Measurements from ENCODE around the gene ALG1L2. TPM values are rescaled to one million over a fixed set of nuclear protein-coding genes. Genes with fewer than 3 reads are reported as not detected.
"Not testable (repeated sequence)": the region's sequence is repeated elsewhere in the genome, so short reads cannot be mapped to it uniquely, and the experiment has no call there.

ALG1L2 gene
- total and polyA plus RNA-seq, 2 of the 8 experiments (the other 6 are each of a cell fraction or from before 2014, with no cell fraction given): 0.15 to 1.7 TPM

DNA sequence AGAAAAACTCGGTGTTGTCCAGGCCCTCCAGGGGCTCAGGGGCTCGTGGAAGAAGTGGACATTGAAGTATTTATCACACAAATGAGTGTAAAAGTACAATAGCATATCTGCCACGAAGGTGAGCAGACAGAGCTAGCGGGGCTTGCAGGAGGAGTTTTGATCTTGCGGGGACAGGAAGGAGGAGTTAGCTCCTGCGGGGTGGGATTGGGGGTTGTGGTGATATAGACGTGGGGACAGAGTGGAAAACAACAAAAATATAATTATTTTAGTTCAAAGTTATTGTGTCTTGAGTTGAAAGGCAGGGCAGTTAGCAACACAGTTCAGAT lies 31.1 kb downstream of the ALG1L2 start:
- H3K4me3 ChIP-seq (ENCODE audit: extremely low read depth in 1 of 4, insufficient read depth in 2 of 4, low read depth in 3 of 4, low read length in 4 of 4): peak overlapping the region; percentile 65 to 96 (median 80)
- H3K79me2 ChIP-seq (ENCODE audit: control insufficient read depth in 1 of 2, insufficient read depth in 2 of 2, low read length in 2 of 2); H3K14ac ChIP-seq (ENCODE audit: insufficient read length); H3K18ac ChIP-seq (ENCODE audit: extremely low read depth, low read length); H2BK20ac ChIP-seq (ENCODE audit: low read length); H3K9me3 ChIP-seq (ENCODE audit: insufficient read depth in 2 of 2, low read depth in 1 of 2, low read length in 1 of 2); H4K20me1 ChIP-seq (replicated peaks in 1 of 2; ENCODE audit: control insufficient read depth in 1 of 2, insufficient read depth in 2 of 2, low read length in 2 of 2); H3K36me3 ChIP-seq (ENCODE audit: control insufficient read depth in 2 of 4, insufficient read depth in 4 of 4, low read length in 3 of 4); H3K79me1 ChIP-seq (ENCODE audit: low read depth, low read length); H2BK15ac ChIP-seq (ENCODE audit: low read length); POLR2A ChIA-PET (ENCODE audit: partially characterized antibody); H4K5ac ChIP-seq (ENCODE audit: insufficient read length, low read depth, low read length); H3K23ac ChIP-seq (ENCODE audit: insufficient read length); H3K23me2 ChIP-seq (ENCODE audit: low read depth, low read length); H3K4me1 ChIP-seq (replicated peaks in 1 of 4; ENCODE audit: control insufficient read depth in 3 of 4, insufficient read depth in 4 of 4, low read length in 3 of 4); H3K27ac ChIP-seq (ENCODE audit: low read depth, low read length); H3K56ac ChIP-seq (replicated peaks; ENCODE audit: insufficient read length, low read depth, low read length); H4K91ac ChIP-seq (replicated peaks; ENCODE audit: insufficient read length, low read length); H2BK12ac ChIP-seq (ENCODE audit: low read depth, low read length); H2BK120ac ChIP-seq (replicated peaks; ENCODE audit: low read depth, low read length); H4K8ac ChIP-seq (ENCODE audit: extremely low read depth, insufficient read depth, low read length); FAIRE-seq; H3K4ac ChIP-seq (replicated peaks; ENCODE audit: insufficient read length, low read depth, low read length); DNase-seq (ENCODE audit: low read depth in 1 of 2, low spot score in 2 of 2); H2AK5ac ChIP-seq (ENCODE audit: low read depth, low read length); H3K27me3 ChIP-seq (replicated peaks in 1 of 4; ENCODE audit: control insufficient read depth in 3 of 4, extremely low read depth in 1 of 4, insufficient read depth in 3 of 4, low read length in 3 of 4): not testable (repeated sequence)
- H3K4me2 ChIP-seq (ENCODE audit: insufficient read depth in 1 of 2, low read depth in 2 of 2, low read length in 2 of 2): peak overlapping the region; percentile 73 to 82
- 7% methylated on average over 7 of the region's 7 CpGs; no CpG with 5 or more reads in 1 of the 2 experiments for WGBS, 2 experiments (ENCODE audit: extremely low coverage in 1 of 2, insufficient coverage in 1 of 2, insufficient read length in 1 of 2, insufficient replicate concordance in 2 of 2, low coverage in 1 of 2, low lambda C conversion rate in 2 of 2, missing lambda C conversion rate in 1 of 2)
- 0 out of 2 replicates have a peak overlapping the region, but pooled peaks have one; percentile 35 for H2BK5ac ChIP-seq (ENCODE audit: low read depth, low read length)
- H3K9ac ChIP-seq (replicated peaks in 1 of 4; ENCODE audit: extremely low read depth in 1 of 4, low read depth in 3 of 4, low read length in 3 of 4): peak overlapping the region in 3 of 4 experiments; percentile 38 to 86 (median 40); a peak in 4 of 7 replicates
- CTCF ChIA-PET (ENCODE audit: partially characterized antibody): interaction anchor here (1.7 kb wide), 1 partner anchor 120 kb away, joined by 5 read pairs; no protein-coding TSS in a partner anchor
- H2AFZ ChIP-seq (ENCODE audit: low read length): peak overlapping the region; percentile 91

DNA sequence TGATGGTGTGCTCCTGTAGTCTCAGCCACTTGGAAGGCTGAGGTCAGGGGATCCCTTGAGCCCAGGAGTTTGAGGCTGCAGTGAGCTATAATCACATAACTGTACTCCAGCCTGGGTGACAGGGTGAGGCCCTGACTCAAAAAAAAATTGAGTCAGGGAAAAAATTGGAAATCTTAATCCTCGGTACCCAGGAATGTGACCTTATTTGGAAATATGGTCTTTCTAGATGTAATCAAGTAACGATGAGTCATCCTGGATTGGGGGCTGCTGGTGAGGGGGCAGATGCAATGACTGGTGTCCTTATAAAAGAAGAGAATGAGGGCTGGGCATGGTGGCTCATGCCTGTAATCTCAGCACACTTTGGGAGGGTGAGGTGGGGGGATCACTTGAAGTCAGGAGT lies 33.8 kb downstream of the ALG1L2 start:
- H3K9ac ChIP-seq (replicated peaks in 1 of 4; ENCODE audit: extremely low read depth in 1 of 4, low read depth in 3 of 4, low read length in 3 of 4); FAIRE-seq; H2BK5ac ChIP-seq (ENCODE audit: low read depth, low read length); H3K4me1 ChIP-seq (replicated peaks in 1 of 4; ENCODE audit: control insufficient read depth in 3 of 4, insufficient read depth in 4 of 4, low read length in 3 of 4); H2AK5ac ChIP-seq (ENCODE audit: low read depth, low read length); H2BK12ac ChIP-seq (ENCODE audit: low read depth, low read length); H3K27ac ChIP-seq (ENCODE audit: low read depth, low read length); H3K23me2 ChIP-seq (ENCODE audit: low read depth, low read length); H3K79me2 ChIP-seq (ENCODE audit: control insufficient read depth in 1 of 2, insufficient read depth in 2 of 2, low read length in 2 of 2); H2BK15ac ChIP-seq (ENCODE audit: low read length); POLR2A ChIA-PET (ENCODE audit: partially characterized antibody); H3K18ac ChIP-seq (ENCODE audit: extremely low read depth, low read length); H2AFZ ChIP-seq (ENCODE audit: low read length); H2BK20ac ChIP-seq (ENCODE audit: low read length); H4K8ac ChIP-seq (ENCODE audit: extremely low read depth, insufficient read depth, low read length); H4K5ac ChIP-seq (ENCODE audit: insufficient read length, low read depth, low read length); H3K79me1 ChIP-seq (ENCODE audit: low read depth, low read length); CTCF ChIA-PET (ENCODE audit: partially characterized antibody); H3K4ac ChIP-seq (replicated peaks; ENCODE audit: insufficient read length, low read depth, low read length); H2BK120ac ChIP-seq (replicated peaks; ENCODE audit: low read depth, low read length); H3K4me3 ChIP-seq (ENCODE audit: extremely low read depth in 1 of 4, insufficient read depth in 2 of 4, low read depth in 3 of 4, low read length in 4 of 4); H3K36me3 ChIP-seq (ENCODE audit: control insufficient read depth in 2 of 4, insufficient read depth in 4 of 4, low read length in 3 of 4); H3K23ac ChIP-seq (ENCODE audit: insufficient read length); H3K4me2 ChIP-seq (ENCODE audit: insufficient read depth in 1 of 2, low read depth in 2 of 2, low read length in 2 of 2); H3K27me3 ChIP-seq (replicated peaks in 1 of 4; ENCODE audit: control insufficient read depth in 3 of 4, extremely low read depth in 1 of 4, insufficient read depth in 3 of 4, low read length in 3 of 4); H3K56ac ChIP-seq (replicated peaks; ENCODE audit: insufficient read length, low read depth, low read length); DNase-seq (ENCODE audit: low read depth in 1 of 2, low spot score in 2 of 2); H4K20me1 ChIP-seq (replicated peaks in 1 of 2; ENCODE audit: control insufficient read depth in 1 of 2, insufficient read depth in 2 of 2, low read length in 2 of 2); H3K14ac ChIP-seq (ENCODE audit: insufficient read length); H4K91ac ChIP-seq (replicated peaks; ENCODE audit: insufficient read length, low read length); H3K9me3 ChIP-seq (ENCODE audit: insufficient read depth in 2 of 2, low read depth in 1 of 2, low read length in 1 of 2): not testable (repeated sequence)
- WGBS, 2 experiments (ENCODE audit: extremely low coverage in 1 of 2, insufficient coverage in 1 of 2, insufficient read length in 1 of 2, insufficient replicate concordance in 2 of 2, low coverage in 1 of 2, low lambda C conversion rate in 2 of 2, missing lambda C conversion rate in 1 of 2): 83% methylated on average over 2 of the region's 2 CpGs; no CpG with 5 or more reads in 1 of the 2 experiments
